ENCODE measurements around the gene ADORA3. TPM values are rescaled to one million over a fixed set of nuclear protein-coding genes. Genes with fewer than 3 reads are reported as not detected.
A peak's percentile ranks its signal among the peaks of the same experiment; 100 is the strongest.

The ADORA3 gene
- total RNA-seq, 2 donors from 2014 or later, result 2.0 to 11.3 TPM

GRCh38 chr1:111505641-111506119, 2.2 kb upstream of the ADORA3 start:
- Histone ChIP-seq H3K27ac (peak overlapping the region; percentile 17 to 53), H3K27me3 (no peaks in the 10 kb centered on the region), H3K4me3 (no peak overlapping the region), H3K4me1 (peaks cover 0 to 38% of the 10 kb centered on the region in 2 donors), H3K9me3 (no peaks in the 10 kb centered on the region), H3K36me3 (no peaks in the 10 kb centered on the region)
- no peak for TF ChIP-seq CTCF (IDR thresholded peaks at IDR 0.05)
- DNase-seq (ENCODE audit: low spot score), result no peak

GRCh38 chr1:111504097-111504496, 664 bp upstream of the ADORA3 start:
- DNase-seq (ENCODE audit: low spot score), result no peak
- Histone ChIP-seq H3K27ac (no peak overlapping the region), H3K36me3 (no peaks in the 10 kb centered on the region), H3K27me3 (no peaks in the 10 kb centered on the region), H3K9me3 (no peaks in the 10 kb centered on the region), H3K4me1 (peaks cover 0 to 22% of the 10 kb centered on the region in 2 donors), H3K4me3 (no peak overlapping the region)
- no peak for TF ChIP-seq CTCF (IDR thresholded peaks at IDR 0.05)

DNA sequence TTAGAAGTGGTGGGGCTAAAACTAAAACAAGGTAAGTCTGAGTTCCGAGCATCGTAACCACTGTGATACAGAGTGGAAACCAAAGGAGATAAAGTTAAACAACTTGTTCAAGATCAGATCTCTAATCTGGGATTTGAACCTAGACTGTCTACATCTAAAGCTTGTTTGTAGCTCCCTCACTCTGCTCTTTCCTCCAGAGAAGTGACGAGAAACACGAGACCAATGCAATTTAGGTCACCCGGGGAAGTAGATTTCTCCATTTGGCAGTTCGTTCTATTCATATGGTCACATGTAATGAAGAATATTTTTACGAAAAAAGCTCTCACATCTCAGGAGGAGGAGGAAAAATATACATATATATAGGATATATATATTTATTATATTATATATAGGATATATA, 1.8 kb downstream of the ADORA3 start:
- Histone ChIP-seq H3K9me3 (no peaks in the 10 kb centered on the region), H3K4me1 (no peaks in the 10 kb centered on the region), H3K27ac (no peak overlapping the region), H3K36me3 (no peaks in the 10 kb centered on the region), H3K4me3 (no peak overlapping the region), H3K27me3 (no peaks in the 10 kb centered on the region)
- no peak for TF ChIP-seq CTCF (IDR thresholded peaks at IDR 0.05)
- DNase-seq (ENCODE audit: low spot score), result no peak

DNA sequence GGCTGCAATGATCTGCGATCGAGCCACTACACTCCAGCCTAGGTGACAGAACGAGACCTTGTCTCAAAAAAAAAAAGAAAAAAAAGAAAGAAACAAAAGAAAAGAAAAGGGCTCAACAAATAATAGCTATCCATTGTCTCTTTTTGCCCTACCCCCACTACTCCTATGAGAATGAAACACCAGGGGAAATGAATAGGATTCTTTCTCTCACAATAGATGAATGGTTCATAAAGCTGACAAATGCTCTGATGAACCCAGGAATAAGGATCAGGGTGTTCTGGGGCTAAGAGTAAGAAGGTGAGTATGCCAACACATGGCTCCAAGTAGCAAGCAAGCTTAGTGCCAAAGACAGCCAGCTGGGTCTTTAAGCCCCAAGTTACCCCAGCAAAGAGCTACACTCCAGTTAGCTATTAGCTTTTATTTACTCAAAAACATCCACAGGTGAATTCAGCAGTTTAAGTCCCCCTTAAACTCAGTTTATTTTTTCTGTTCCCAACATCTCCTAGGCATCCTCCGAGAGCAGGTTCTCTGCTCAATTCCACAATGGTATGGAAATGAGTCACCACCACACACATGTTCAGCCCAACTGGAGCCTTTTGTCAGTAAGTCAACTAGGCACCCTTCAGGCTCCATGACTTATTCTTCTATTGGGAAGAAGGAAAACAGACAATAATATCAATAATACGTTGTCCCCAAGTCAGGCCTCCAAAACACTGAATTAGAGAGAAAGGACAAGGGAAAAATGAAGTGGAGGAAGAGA, 4.2 kb downstream of the ADORA3 start:
- Histone ChIP-seq H3K4me1 (no peaks in the 10 kb centered on the region), H3K9me3 (no peaks in the 10 kb centered on the region), H3K27ac (no peak overlapping the region), H3K4me3 (no peak overlapping the region), H3K27me3 (no peaks in the 10 kb centered on the region), H3K36me3 (no peaks in the 10 kb centered on the region)
- TF ChIP-seq CTCF (IDR thresholded peaks at IDR 0.05), result no peak
- no peak for DNase-seq (ENCODE audit: low spot score)

- no peak for DNase-seq (ENCODE audit: low spot score)
- no peaks in the 10 kb centered on the region for H3K9me3 ChIP-seq
- no peaks in the 10 kb centered on the region for H3K36me3 ChIP-seq
- no peak overlapping the region for H3K27ac ChIP-seq
- no peaks in the 10 kb centered on the region for H3K27me3 ChIP-seq
- no peak overlapping the region for H3K4me3 ChIP-seq
- no peaks in the 10 kb centered on the region for H3K4me1 ChIP-seq
- no peak for TF ChIP-seq CTCF (IDR thresholded peaks at IDR 0.05)
Measured at GRCh38 chr1:111497592-111497991, 5.8 kb downstream of the ADORA3 start.

DNA sequence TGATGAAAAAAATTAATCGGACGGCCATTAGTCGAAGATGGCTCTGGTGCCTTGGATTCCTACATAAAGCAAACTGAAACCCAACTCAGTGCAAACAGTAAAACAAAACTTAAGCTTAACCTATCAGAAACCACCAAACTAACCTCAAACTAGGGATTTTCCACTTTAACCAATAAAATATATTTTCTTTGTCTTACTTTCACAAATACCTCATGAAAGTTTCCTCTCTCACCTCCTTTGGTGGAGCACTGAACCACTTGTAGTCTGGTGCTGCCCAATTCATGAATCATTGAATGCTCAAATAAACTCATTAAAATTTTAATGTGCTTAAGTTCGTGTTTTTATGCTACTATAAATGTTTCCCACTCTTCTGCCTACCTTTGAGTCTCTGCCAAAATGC, 7.0 kb downstream of the ADORA3 start:
- Histone ChIP-seq H3K4me3 (no peak overlapping the region), H3K27ac (no peak overlapping the region)

More for the DNA sequence above, 7.0 kb downstream of the ADORA3 start:
- no peaks in the 10 kb centered on the region for H3K4me1 ChIP-seq
- H3K9me3 ChIP-seq, result no peaks in the 10 kb centered on the region
- TF ChIP-seq CTCF (IDR thresholded peaks at IDR 0.05), result no peak
- no peak for DNase-seq (ENCODE audit: low spot score)
- no peaks in the 10 kb centered on the region for H3K36me3 ChIP-seq
- H3K27me3 ChIP-seq, result no peaks in the 10 kb centered on the region
